ENCODE results near the gene KIFC3. TPM values are rescaled to one million over a fixed set of nuclear protein-coding genes. Genes with fewer than 3 reads are reported as not detected.

The KIFC3 gene
- total and polyA plus RNA-seq, 2 of the 13 experiments (the other 11 are each of a cell fraction or from before 2014, with no cell fraction given) = 42.1 to 45.3 TPM

- intact Hi-C loops (cut with micrococcal nuclease; ENCODE audit: unreplicated experiment) = no loop called here
- FAIRE-seq (no peak), ATAC-seq (no peak), DNase-seq (ENCODE audit: low spot score) (no peak)
- in situ Hi-C loops (cut with HindIII; ENCODE audit: extremely low pct_ligation_motif_present, low pct_unique_long_range_greater_than_20kb) = loop anchor here (5.0 kb wide), 1 partner anchor 124 kb away; no protein-coding TSS in a partner anchor
- POLR2A ChIA-PET = interaction anchor here (1.8 kb wide), 1 partner anchor 9 kb away, joined by 6 read pairs; the partner anchor contains the start of gene KATNB1
- Histone ChIP-seq H3K27me3 (ENCODE audit: control insufficient read depth in 1 of 2, insufficient read depth in 2 of 2, low read length in 2 of 2) (no peaks in the 10 kb centered on the region), H3K36me3 (replicated peaks in 1 of 2; ENCODE audit: control insufficient read depth in 1 of 2, insufficient read depth in 2 of 2, low read length in 2 of 2) (no peaks in the 10 kb centered on the region), H2AFZ (ENCODE audit: low read length) (no peak overlapping the region), H3K9me3 (ENCODE audit: low read length) (no peaks in the 10 kb centered on the region), H3K9ac (ENCODE audit: insufficient read depth, low read depth, low read length) (no peak overlapping the region), H3K27ac (ENCODE audit: extremely low read length, insufficient read depth, low read length) (no peak overlapping the region), H3K4me3 (replicated peaks in 1 of 3; ENCODE audit: insufficient read depth in 1 of 3, low read depth in 2 of 3, low read length in 3 of 3) (no peak overlapping the region), H3K4me1 (ENCODE audit: insufficient read depth, low read length) (peaks cover 25% of the 10 kb centered on the region), H3K4me2 (ENCODE audit: low read depth, low read length) (no peak overlapping the region), H4K20me1 (ENCODE audit: insufficient read depth, low read length) (no peaks in the 10 kb centered on the region), H3K79me2 (ENCODE audit: insufficient read depth, low read length) (no peaks in the 10 kb centered on the region)
- WGBS (ENCODE audit: low lambda C conversion rate) = 85% methylated on average over 30 of the region's 30 CpGs
- CTCF ChIA-PET (ENCODE audit: low intra/inter-chr PET ratio, low total read pairs) = interaction anchor here (0.9 kb wide), 1 partner anchor 77 kb away, joined by 3 read pairs; no protein-coding TSS in a partner anchor
- no TSS peak for BruUV-seq (replicated peaks)
- TF ChIP-seq NFRKB (IDR thresholded peaks at IDR 0.05) (no peak), HDAC2 (CRISPR knock-in tag; IDR thresholded peaks at IDR 0.05) (no peak), ZEB1 (IDR thresholded peaks at IDR 0.05; ENCODE audit: insufficient replicate concordance, low read depth) (no peak), ZNF687 (CRISPR knock-in tag; IDR thresholded peaks at IDR 0.05) (0 out of 2 replicates have a peak, but pooled peaks have one; percentile 10), CHD2 (IDR thresholded peaks at IDR 0.05; ENCODE audit: low read depth, low read length) (no peak), HDAC1 (CRISPR knock-in tag; IDR thresholded peaks at IDR 0.05) (no peak)
- TF ChIP-seq, protein P1, sequence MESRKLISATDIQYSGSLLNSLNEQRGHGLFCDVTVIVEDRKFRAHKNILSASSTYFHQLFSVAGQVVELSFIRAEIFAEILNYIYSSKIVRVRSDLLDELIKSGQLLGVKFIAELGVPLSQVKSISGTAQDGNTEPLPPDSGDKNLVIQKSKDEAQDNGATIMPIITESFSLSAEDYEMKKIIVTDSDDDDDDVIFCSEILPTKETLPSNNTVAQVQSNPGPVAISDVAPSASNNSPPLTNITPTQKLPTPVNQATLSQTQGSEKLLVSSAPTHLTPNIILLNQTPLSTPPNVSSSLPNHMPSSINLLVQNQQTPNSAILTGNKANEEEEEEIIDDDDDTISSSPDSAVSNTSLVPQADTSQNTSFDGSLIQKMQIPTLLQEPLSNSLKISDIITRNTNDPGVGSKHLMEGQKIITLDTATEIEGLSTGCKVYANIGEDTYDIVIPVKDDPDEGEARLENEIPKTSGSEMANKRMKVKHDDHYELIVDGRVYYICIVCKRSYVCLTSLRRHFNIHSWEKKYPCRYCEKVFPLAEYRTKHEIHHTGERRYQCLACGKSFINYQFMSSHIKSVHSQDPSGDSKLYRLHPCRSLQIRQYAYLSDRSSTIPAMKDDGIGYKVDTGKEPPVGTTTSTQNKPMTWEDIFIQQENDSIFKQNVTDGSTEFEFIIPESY (CRISPR knock-in tag; IDR thresholded peaks at IDR 0.05) = peak; percentile 55
Measured at GRCh38 chr16:57725976-57726375, 76.3 kb downstream of the KIFC3 start.

Data from HepG2 (cell line).